GM19468 (cell line): ENCODE results near the gene TMUB2.
"Not testable (repeated sequence)": the region's sequence is repeated elsewhere in the genome, so short reads cannot be mapped to it uniquely, and the experiment has no call there.

Experiments used
- ATAC-seq: cut with Tn5 transposase; IDR thresholded peaks from one replicate; pipeline ENCODE4 v1.9.1; 2021; ENCODE audit warnings: mild to moderate bottlenecking, moderate library complexity, moderate number of reproducible peaks; ENCODE audit not compliant: unreplicated experiment; ENCODE audit errors: extremely low read depth

The TMUB2 gene

GRCh38 chr17:44186307-44187130, at the start of gene TMUB2:
TSS of gene TMUB2 (plus strand) at chr17:44186972. CDS start at chr17:44187709, 737 bp downstream.
- ATAC-seq, result peak; percentile 76

GRCh38 chr17:44137891-44138709, 48.7 kb upstream of the TMUB2 start:
- ATAC-seq, result no peak

GRCh38 chr17:44143921-44144320, 42.9 kb upstream of the TMUB2 start:
- not testable (repeated sequence) for ATAC-seq

- ATAC-seq, result no peak
Measured at GRCh38 chr17:44144966-44145739, 41.6 kb upstream of the TMUB2 start.

GRCh38 chr17:44146375-44147346, 40.1 kb upstream of the TMUB2 start:
- no peak for ATAC-seq

- no peak for ATAC-seq
Measured at GRCh38 chr17:44147812-44148211, 39.0 kb upstream of the TMUB2 start.

- ATAC-seq, result not testable (repeated sequence)
Measured at GRCh38 chr17:44149066-44149465, 37.7 kb upstream of the TMUB2 start.

- ATAC-seq, result no peak
Measured at GRCh38 chr17:44149750-44150329, 36.9 kb upstream of the TMUB2 start.

GRCh38 chr17:44152875-44153274, 33.9 kb upstream of the TMUB2 start:
- no peak for ATAC-seq

- ATAC-seq, result no peak
Measured at GRCh38 chr17:44155488-44155887, 31.3 kb upstream of the TMUB2 start.

GRCh38 chr17:44159519-44160210, 27.1 kb upstream of the TMUB2 start:
- no peak for ATAC-seq

- no peak for ATAC-seq
Measured at GRCh38 chr17:44164476-44164875, 22.3 kb upstream of the TMUB2 start.

- ATAC-seq, result no peak
Measured at GRCh38 chr17:44167181-44167861, 19.5 kb upstream of the TMUB2 start.

GRCh38 chr17:44170135-44170498, 16.7 kb upstream of the TMUB2 start:
- no peak for ATAC-seq

- ATAC-seq, result no peak
Measured at GRCh38 chr17:44170499-44171201, 16.1 kb upstream of the TMUB2 start, which contains the start of gene ASB16. TSS of gene ASB16 (plus strand) at chr17:44170704. CDS start at chr17:44170790, 86 bp downstream.

GRCh38 chr17:44171931-44172455, 14.8 kb upstream of the TMUB2 start:
- no peak for ATAC-seq

GRCh38 chr17:44174427-44174826, 12.3 kb upstream of the TMUB2 start:
- ATAC-seq, result no peak
